Right lung (tissue), 5 donors: Measurements from ENCODE around the gene ARL4C. TPM values are rescaled to one million over a fixed set of nuclear protein-coding genes. Genes with fewer than 3 reads are reported as not detected.

ENCODE experiments used
- DNase-seq, 2 donors: peaks; one replicate each; pipeline ENCODE4 v3.0.0-alpha.2; 2013
- polyA plus RNA-seq, 5 donors: library from polyadenylated mRNA; unstranded; fragments of 120-200 nt; gene quantifications; one replicate each; pipeline versions ENCODE4 v1.2.1 to v1.2.3, GENCODE V29; 2013; ENCODE audit warnings: inconsistent platforms in 1 of 5, low replicate concordance in 1 of 5; ENCODE audit not compliant: insufficient read length in 5 of 5, insufficient read depth in 1 of 5

ARL4C gene
- polyA plus RNA-seq, 5 donors: 20.5 to 25.0 (median 23.2) TPM

- no peak for DNase-seq
These were observed 48.2 kb downstream of the ARL4C start for GRCh38 chr2:234448506-234449184.

GRCh38 chr2:234447963-234448362 lies 48.9 kb downstream of the ARL4C start:
- DNase-seq: no peak

- no peak for DNase-seq
These were observed 49.7 kb downstream of the ARL4C start for GRCh38 chr2:234447189-234447588.

GRCh38 chr2:234446404-234447076 lies 50.3 kb downstream of the ARL4C start:
- DNase-seq: no peak

GRCh38 chr2:234444893-234445292 lies 52.0 kb downstream of the ARL4C start:
- no peak for DNase-seq

GRCh38 chr2:234444242-234444730 lies 52.6 kb downstream of the ARL4C start:
- DNase-seq: no peak
